SK-N-SH (cell line): Measurements from ENCODE around the gene ZNF334. TPM values are rescaled to one million over a fixed set of nuclear protein-coding genes. Genes with fewer than 3 reads are reported as not detected.

ENCODE experiments used
- CTCF ChIA-PET: fragments of 300-600, 350-600 bp; formaldehyde crosslinking; extraction: SDS; loops from one replicate; lab custom pipeline; 2021; lab: Yijun Ruan, JAX
- POLR2A ChIA-PET: fragments of 350-600 bp; sonication (Branson Sonifier 250); formaldehyde crosslinking; extraction: SDS; loops from one replicate; lab custom pipeline; 2020; ENCODE audit warnings: antibody characterized with exemption, inconsistent platforms; lab: Yijun Ruan, JAX
- DNase-seq: peaks from one replicate; pipeline ENCODE4 v3.0.0; 2012
- H2AFZ ChIP-seq: fragments of 200-600 bp; sonication (generic); 2 replicates; pipeline ENCODE4 v1.8.1; 2016; ENCODE audit warnings: antibody characterized with exemption, mild to moderate bottlenecking, low read depth
- H3F3A ChIP-seq: fragments of 200-600 bp; sonication (generic); replicated peaks from 2 replicates; pipeline ENCODE3; 2016; ENCODE audit warnings: antibody characterized with exemption, mild to moderate bottlenecking; ENCODE audit not compliant: insufficient read depth
- H3K27ac ChIP-seq, 2 experiments: fragments of 200-500 bp in 1 of 2; fragments of 200-600 bp in 1 of 2; sonication (Bioruptor generic) in 1 of 2; sonication (generic), shearing (Covaris generic) in 1 of 2; 2 replicates each; pipeline versions ENCODE4 v1.5.1 to v1.6.1; 2014 to 2016; ENCODE audit warnings: low read depth in 2 of 2, inconsistent platforms in 1 of 2, low read length in 1 of 2, mild to moderate bottlenecking in 1 of 2, mixed read lengths in 1 of 2
- H3K27me3 ChIP-seq: fragments of 200-600 bp; sonication (generic), shearing (Covaris generic); 2 replicates; pipeline ENCODE4 v1.6.1; 2016; ENCODE audit warnings: mixed run types; ENCODE audit not compliant: insufficient read depth
- H3K36me3 ChIP-seq, 2 experiments: fragments of 200-500 bp in 1 of 2; fragments of 200-600 bp in 1 of 2; sonication (Bioruptor generic) in 1 of 2; sonication (generic) in 1 of 2; replicated peaks in 1 of 2; 2 replicates each; pipeline versions ENCODE3 to v1.5.1; 2014 to 2016; ENCODE audit warnings: low read length in 1 of 2, mild to moderate bottlenecking in 1 of 2; ENCODE audit not compliant: insufficient read depth in 2 of 2, control insufficient read depth in 1 of 2
- H3K4me1 ChIP-seq, 2 experiments: fragments of 200-500 bp in 1 of 2; fragments of 200-600 bp in 1 of 2; sonication (Bioruptor generic) in 1 of 2; sonication (generic), shearing (Covaris generic) in 1 of 2; 2 replicates each; pipeline versions ENCODE4 v1.5.1 to v1.6.1; 2014 to 2016; ENCODE audit warnings: low read depth in 1 of 2, low read length in 1 of 2, mixed run types in 1 of 2; ENCODE audit not compliant: insufficient read depth in 2 of 2, control insufficient read depth in 1 of 2
- H3K4me2 ChIP-seq: fragments of 200-600 bp; sonication (generic), shearing (Covaris generic); 2 replicates; pipeline ENCODE4 v1.6.1; 2017; ENCODE audit warnings: mixed run types
- H3K4me3 ChIP-seq, 2 experiments: fragments of 200-500 bp in 1 of 2; fragments of 200-600 bp in 1 of 2; sonication (Bioruptor generic) in 1 of 2; sonication (generic), shearing (Covaris generic) in 1 of 2; 2 replicates each; pipeline versions ENCODE4 v1.5.1 to v1.8.1; 2014 to 2016; ENCODE audit warnings: low read depth in 2 of 2, inconsistent platforms in 1 of 2, low read length in 1 of 2, mild to moderate bottlenecking in 1 of 2, mixed read lengths in 1 of 2, moderate library complexity in 1 of 2
- H3K79me2 ChIP-seq: fragments of 200-600 bp; sonication (generic); 2 replicates; pipeline ENCODE4 v1.8.1; 2017; ENCODE audit warnings: mild to moderate bottlenecking; ENCODE audit not compliant: insufficient read depth
- H3K9ac ChIP-seq: fragments of 200-600 bp; sonication (generic); 2 replicates; pipeline ENCODE4 v1.6.1; 2017; ENCODE audit warnings: mixed run types
- H3K9me2 ChIP-seq: fragments of 200-600 bp; sonication (generic); 2 replicates; pipeline ENCODE4 v1.6.1; 2017; ENCODE audit warnings: mixed run types
- H3K9me3 ChIP-seq: fragments of 200-600 bp; sonication (generic); 2 replicates; pipeline ENCODE4 v1.6.1; 2017; ENCODE audit warnings: mixed run types, mild to moderate bottlenecking, moderate library complexity
- H4K20me1 ChIP-seq: fragments of 200-600 bp; sonication (generic); 2 replicates; pipeline ENCODE4 v1.6.1; 2017; ENCODE audit warnings: mild to moderate bottlenecking, mixed run types; ENCODE audit not compliant: insufficient read depth
- EZH2phosphoT487 ChIP-seq: fragments of 200-600 bp; sonication (generic); IDR thresholded peaks from 2 replicates; pipeline ENCODE4 v1.6.1; 2017; ENCODE audit warnings: low read depth, mixed run types, mild to moderate bottlenecking, antibody characterized with exemption, moderate library complexity, borderline replicate concordance
- FOXJ3 ChIP-seq: sonication (generic); formaldehyde crosslinking; IDR thresholded peaks from 2 replicates; pipeline ENCODE4 v1.5.1; 2020; ENCODE audit warnings: mild to moderate bottlenecking, missing genetic modification reagents
- FOXM1 ChIP-seq: IDR thresholded peaks from 2 replicates; pipeline ENCODE4 v1.4.0; 2012; ENCODE audit warnings: low read depth, mild to moderate bottlenecking
- GABPA ChIP-seq: IDR thresholded peaks from 2 replicates; pipeline ENCODE4 v1.4.0; 2012; ENCODE audit warnings: low read depth, mild to moderate bottlenecking
- GATA2 ChIP-seq: sonication (generic); formaldehyde crosslinking; IDR thresholded peaks from 2 replicates; pipeline ENCODE4 v1.5.0; 2020; ENCODE audit warnings: mild to moderate bottlenecking, missing genetic modification reagents
- NFIC ChIP-seq: IDR thresholded peaks from 2 replicates; pipeline ENCODE4 v1.4.0; 2012; ENCODE audit warnings: borderline replicate concordance
- SIN3A ChIP-seq: IDR thresholded peaks from 2 replicates; pipeline ENCODE4 v1.6.1; 2012; ENCODE audit warnings: low read depth, mild to moderate bottlenecking, low read length, moderate library complexity, borderline replicate concordance
- SMC3 ChIP-seq: IDR thresholded peaks from 2 replicates; pipeline ENCODE4 v1.6.1; 2012; ENCODE audit warnings: low read depth, low read length, improper control_type of control experiment
- TCF12 ChIP-seq: IDR thresholded peaks from 2 replicates; pipeline ENCODE4 v1.4.0; 2012
- YY1 ChIP-seq: IDR thresholded peaks from 2 replicates; pipeline ENCODE4 v1.4.0; 2012; ENCODE audit warnings: low read depth, mild to moderate bottlenecking
- ZBTB33 ChIP-seq: IDR thresholded peaks from 2 replicates; pipeline ENCODE4 v1.4.0; 2012; ENCODE audit warnings: low read depth, borderline replicate concordance
- WGBS: methylation state at CpG from one replicate; pipeline ENCODE4 v1.1.6; 2017; ENCODE audit warnings: low lambda C conversion rate; 5-methylcytosine and 5-hydroxymethylcytosine counted together
- polyA plus RNA-seq, 3 experiments: library from polyadenylated mRNA; depleted of rRNA; stranded (reverse); fragments of >200 nt; gene quantifications; 2 replicates each; pipeline ENCODE4 v1.2.3, GENCODE V29; 2012
- TF ChIP-seq, protein P1 (sequence below): fragments of 150-350 bp; IDR thresholded peaks from 2 replicates; pipeline ENCODE4 v1.6.1; 2017; ENCODE audit warnings: antibody characterized with exemption, low read length, low read depth, borderline replicate concordance

The ZNF334 gene
- polyA plus RNA-seq, 1 of the 3 experiments (the other 2 are of a cell fraction), result 4.5 TPM

DNA sequence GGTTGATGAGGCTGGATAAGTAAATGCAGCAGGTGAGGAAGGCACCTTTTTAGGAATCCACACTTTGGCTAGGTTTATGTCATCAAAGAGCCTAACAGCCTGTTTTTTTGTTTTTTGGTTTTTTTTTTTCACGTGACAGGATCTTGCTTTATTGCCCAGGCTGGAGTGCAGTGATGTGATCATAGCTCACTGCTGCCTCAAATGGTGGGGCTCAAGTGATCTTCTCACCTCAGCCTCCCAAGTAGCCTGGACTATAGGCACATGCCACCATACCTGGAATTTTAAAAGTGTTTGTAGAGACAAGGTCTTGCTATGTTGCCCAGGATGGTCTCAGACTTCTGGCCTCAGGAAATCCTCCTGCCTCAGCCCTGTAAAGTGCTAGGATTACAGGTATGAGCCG is 36.1 kb downstream of the ZNF334 start:
- Histone ChIP-seq H3K4me3 (no peak overlapping the region), H3K27ac (no peak overlapping the region), H4K20me1 (no peaks in the 10 kb centered on the region), H3K4me1 (no peaks in the 10 kb centered on the region), H3K79me2 (no peaks in the 10 kb centered on the region), H2AFZ (no peak overlapping the region), H3F3A (no peaks in the 10 kb centered on the region), H3K27me3 (no peaks in the 10 kb centered on the region), H3K36me3 (no peaks in the 10 kb centered on the region)
- POLR2A ChIA-PET, result no interaction called here
- CTCF ChIA-PET, result no interaction called here
- TF ChIP-seq GATA2 (CRISPR knock-in tag) (no peak), FOXM1 (no peak), FOXJ3 (CRISPR knock-in tag) (no peak), SMC3 (no peak), EZH2phosphoT487 (no peak), SIN3A (no peak), ZBTB33 (no peak), NFIC (no peak), GABPA (no peak), YY1 (no peak), TCF12 (no peak)
- TF ChIP-seq, protein P1, sequence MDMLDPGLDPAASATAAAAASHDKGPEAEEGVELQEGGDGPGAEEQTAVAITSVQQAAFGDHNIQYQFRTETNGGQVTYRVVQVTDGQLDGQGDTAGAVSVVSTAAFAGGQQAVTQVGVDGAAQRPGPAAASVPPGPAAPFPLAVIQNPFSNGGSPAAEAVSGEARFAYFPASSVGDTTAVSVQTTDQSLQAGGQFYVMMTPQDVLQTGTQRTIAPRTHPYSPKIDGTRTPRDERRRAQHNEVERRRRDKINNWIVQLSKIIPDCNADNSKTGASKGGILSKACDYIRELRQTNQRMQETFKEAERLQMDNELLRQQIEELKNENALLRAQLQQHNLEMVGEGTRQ, result no peak
- TF ChIP-seq, all 33 proteins: peak for 0
- no peak for DNase-seq
- no peak overlapping the region for H3K4me2 ChIP-seq
- no peaks in the 10 kb centered on the region for H3K9me2 ChIP-seq
- no peak overlapping the region for H3K9ac ChIP-seq
- 22% methylated on average over 2 of the region's 2 CpGs for WGBS
- no peaks in the 10 kb centered on the region for H3K9me3 ChIP-seq

DNA sequence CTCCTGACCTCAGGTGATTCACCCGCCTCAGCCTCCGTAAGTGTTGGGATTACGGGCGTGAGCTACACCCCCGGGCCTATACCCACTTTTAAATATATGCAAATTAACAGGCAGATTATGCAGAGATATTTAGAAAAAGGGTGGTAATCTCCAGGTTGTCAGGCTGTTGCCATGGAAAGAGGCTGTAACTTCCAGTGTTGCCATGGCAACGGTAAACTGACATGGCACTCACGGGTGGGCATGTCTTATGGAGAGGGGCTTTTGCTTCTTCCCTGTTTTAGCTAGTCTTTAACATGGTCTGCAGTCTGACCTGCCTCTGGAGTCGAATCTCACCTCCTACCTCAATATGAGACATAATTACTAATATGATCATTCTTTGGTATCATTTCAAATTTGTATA is 44.9 kb downstream of the ZNF334 start:
- Histone ChIP-seq H3K4me3 (no peak overlapping the region), H3K79me2 (no peaks in the 10 kb centered on the region), H3K9me2 (no peaks in the 10 kb centered on the region), H3K9ac (no peak overlapping the region)
- CTCF ChIA-PET, result no interaction called here
- no peak for TF ChIP-seq FOXJ3 (CRISPR knock-in tag)
- TF ChIP-seq, all 33 proteins: peak for 0
- no peak overlapping the region for H3K27ac ChIP-seq
- no peaks in the 10 kb centered on the region for H3K9me3 ChIP-seq
- H3K27me3 ChIP-seq, result no peaks in the 10 kb centered on the region
- H3F3A ChIP-seq, result no peaks in the 10 kb centered on the region
- H3K4me1 ChIP-seq, result no peaks in the 10 kb centered on the region
- no peaks in the 10 kb centered on the region for H3K36me3 ChIP-seq
- no peak overlapping the region for H3K4me2 ChIP-seq
- no peaks in the 10 kb centered on the region for H4K20me1 ChIP-seq
- 47% methylated on average over 8 of the region's 8 CpGs for WGBS
- POLR2A ChIA-PET, result no interaction called here
- DNase-seq, result no peak
- no peak overlapping the region for H2AFZ ChIP-seq
